Measurements from ENCODE around the gene HOTAIR. TPM values are rescaled to one million over a fixed set of nuclear protein-coding genes. Genes with fewer than 3 reads are reported as not detected.

The HOTAIR gene
- total RNA-seq, 4 donors from 2014 or later: 4.9 to 14.9 (median 9.7) TPM

DNA sequence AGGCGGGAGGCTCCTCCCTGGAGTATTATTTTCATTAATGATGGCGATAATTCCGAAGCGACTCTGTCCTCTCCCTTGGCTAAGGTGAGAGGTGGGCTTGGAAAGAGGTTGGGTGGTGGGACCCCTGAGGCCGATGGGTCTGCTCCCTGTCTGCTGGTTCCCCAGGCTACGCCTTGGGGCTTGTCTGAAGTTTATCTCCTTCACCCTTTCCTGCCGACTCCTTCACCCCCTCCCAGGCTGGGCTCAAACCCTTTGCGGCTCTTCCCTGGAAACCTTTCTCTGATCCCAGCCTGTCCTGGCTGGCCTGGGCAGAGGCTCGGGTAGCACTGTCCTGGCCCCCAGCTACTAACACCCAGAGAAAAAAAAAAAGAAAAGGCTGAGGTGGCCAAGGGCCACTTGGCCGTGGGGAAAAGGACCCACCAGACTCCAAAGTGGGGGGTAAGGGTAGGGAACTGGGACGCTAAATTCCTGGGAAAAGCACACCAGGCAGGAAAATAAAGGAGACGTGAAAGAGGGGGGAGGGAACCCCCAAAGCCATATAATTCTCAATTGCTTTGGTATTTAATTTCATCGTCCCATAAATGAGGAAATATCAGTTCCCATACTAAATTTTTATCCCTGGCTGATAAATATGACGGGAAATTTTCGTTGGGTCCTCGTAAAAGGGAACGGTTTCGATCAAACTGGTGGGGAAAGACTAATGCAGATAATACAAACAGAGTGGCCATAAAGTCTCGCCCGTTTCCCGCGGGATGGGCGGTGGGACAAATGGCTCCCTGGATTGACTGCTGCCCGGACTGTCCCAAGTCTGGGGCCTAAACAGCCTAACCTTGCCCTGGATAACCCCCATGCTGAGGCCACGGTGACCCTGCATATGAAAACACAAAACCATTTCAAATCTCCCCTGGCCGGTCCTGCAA is 8.2 kb upstream of the HOTAIR start:
- 7 to 16% methylated on average over 26 of the region's 26 CpGs for WGBS, 2 donors
- intact Hi-C loops (cut with DNase I; ENCODE audit: low total_unique reads): no loop called here
- no peak overlapping the region for H3K4me3 ChIP-seq (ENCODE audit: low read depth, poor library complexity, severe bottlenecking)
- no peak for DNase-seq (ENCODE audit: low spot score in 2 of 2)
- TF ChIP-seq, protein P1, sequence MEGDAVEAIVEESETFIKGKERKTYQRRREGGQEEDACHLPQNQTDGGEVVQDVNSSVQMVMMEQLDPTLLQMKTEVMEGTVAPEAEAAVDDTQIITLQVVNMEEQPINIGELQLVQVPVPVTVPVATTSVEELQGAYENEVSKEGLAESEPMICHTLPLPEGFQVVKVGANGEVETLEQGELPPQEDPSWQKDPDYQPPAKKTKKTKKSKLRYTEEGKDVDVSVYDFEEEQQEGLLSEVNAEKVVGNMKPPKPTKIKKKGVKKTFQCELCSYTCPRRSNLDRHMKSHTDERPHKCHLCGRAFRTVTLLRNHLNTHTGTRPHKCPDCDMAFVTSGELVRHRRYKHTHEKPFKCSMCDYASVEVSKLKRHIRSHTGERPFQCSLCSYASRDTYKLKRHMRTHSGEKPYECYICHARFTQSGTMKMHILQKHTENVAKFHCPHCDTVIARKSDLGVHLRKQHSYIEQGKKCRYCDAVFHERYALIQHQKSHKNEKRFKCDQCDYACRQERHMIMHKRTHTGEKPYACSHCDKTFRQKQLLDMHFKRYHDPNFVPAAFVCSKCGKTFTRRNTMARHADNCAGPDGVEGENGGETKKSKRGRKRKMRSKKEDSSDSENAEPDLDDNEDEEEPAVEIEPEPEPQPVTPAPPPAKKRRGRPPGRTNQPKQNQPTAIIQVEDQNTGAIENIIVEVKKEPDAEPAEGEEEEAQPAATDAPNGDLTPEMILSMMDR (IDR thresholded peaks at IDR 0.05): no peak
- no peak for TF ChIP-seq POLR2A (IDR thresholded peaks at IDR 0.05)

DNA sequence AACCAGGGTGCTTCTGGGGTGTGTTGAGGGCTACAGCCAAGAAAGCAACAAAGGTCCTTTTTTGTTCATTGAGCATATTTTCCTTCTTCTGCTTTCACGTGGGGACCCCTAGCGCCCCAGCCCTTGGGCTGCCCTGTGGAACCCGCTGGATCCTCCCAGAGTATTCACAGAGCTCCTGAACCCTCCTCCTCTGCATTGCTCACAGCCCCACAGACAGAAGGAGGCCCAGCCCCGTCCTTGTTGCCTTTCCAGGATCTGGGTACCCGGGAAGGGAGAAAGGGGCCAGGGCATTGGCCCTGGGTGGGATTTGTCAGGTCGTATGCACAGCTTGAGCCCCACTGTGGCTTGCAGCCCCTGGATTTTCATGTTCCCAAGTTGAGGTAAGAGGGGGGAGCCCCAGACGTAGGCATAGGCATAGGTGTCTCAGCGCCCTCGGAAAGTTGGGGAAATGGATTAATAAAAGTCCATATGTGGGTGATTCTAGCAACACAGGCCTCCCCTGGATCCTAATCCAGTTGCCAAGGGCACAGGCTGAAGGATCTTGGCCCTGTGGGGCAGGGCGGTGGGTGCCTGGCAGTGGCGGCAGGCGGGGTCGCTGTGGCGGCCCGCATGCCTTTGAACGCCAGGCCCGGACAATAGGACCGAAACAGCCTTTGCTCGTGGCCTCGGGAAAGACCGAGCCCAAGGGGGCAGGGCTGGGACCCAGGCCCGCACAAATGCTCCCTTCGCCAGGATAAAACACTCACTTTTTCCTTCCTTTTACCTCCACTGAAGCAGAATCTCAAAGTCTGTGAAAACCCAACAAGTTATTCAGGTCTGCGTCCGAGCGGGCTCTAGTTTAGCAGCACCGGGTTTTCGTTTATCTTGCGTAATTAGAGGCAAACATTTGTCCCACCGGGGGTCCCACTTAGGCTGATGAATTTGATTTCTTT is 7.1 kb upstream of the HOTAIR start:
- intact Hi-C loops (cut with DNase I; ENCODE audit: low total_unique reads): no loop called here
- WGBS, 2 donors: 10 to 13% methylated on average over 30 of the region's 30 CpGs
- peak overlapping the region; percentile 10 for H3K4me3 ChIP-seq (ENCODE audit: low read depth, poor library complexity, severe bottlenecking)
- no peak for TF ChIP-seq POLR2A (IDR thresholded peaks at IDR 0.05)
- TF ChIP-seq, protein P1 (IDR thresholded peaks at IDR 0.05): no peak
- DNase-seq (ENCODE audit: low spot score in 2 of 2): no peak

DNA sequence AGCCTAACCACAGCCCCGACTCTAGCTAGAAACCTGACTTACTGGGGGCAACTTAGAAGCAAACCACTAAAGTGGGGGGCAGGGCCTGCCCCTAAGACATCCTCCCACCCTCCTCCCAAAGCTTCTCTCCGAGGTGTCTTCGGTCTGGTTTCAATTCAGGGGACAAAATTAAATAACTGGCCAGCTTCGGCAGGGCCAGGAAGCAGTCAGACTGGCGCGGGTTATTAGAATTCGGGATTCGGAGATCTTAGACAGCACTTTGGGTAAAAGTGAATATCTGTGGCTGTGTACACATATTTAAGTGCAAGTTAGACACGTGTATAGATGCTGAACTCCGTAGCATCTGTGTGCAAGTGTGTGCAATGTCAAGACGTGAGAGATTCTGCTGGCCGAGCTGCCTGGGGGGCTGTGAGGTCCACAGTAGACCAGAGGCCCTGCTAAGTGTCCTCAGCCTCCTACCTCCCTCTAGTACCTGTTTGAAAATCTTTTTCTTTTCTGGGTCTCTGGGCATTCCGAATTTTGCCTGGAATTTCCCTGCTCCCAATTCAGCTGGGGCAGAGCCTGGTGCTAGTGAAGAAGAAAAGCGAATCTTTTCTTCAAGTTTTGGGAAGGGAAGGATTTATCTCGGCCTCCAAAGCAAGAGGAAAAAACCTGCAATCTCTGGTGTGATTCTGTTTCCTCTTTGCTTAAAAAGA is 6.2 kb upstream of the HOTAIR start:
- TF ChIP-seq POLR2A (IDR thresholded peaks at IDR 0.05): no peak
- TF ChIP-seq, protein P1 (IDR thresholded peaks at IDR 0.05): no peak
- intact Hi-C loops (cut with DNase I; ENCODE audit: low total_unique reads): no loop called here
- H3K4me3 ChIP-seq (ENCODE audit: low read depth, poor library complexity, severe bottlenecking): no peak overlapping the region
- no peak for DNase-seq (ENCODE audit: low spot score in 2 of 2)
- WGBS, 2 donors: 17 to 22% methylated on average over 15 of the region's 15 CpGs

DNA sequence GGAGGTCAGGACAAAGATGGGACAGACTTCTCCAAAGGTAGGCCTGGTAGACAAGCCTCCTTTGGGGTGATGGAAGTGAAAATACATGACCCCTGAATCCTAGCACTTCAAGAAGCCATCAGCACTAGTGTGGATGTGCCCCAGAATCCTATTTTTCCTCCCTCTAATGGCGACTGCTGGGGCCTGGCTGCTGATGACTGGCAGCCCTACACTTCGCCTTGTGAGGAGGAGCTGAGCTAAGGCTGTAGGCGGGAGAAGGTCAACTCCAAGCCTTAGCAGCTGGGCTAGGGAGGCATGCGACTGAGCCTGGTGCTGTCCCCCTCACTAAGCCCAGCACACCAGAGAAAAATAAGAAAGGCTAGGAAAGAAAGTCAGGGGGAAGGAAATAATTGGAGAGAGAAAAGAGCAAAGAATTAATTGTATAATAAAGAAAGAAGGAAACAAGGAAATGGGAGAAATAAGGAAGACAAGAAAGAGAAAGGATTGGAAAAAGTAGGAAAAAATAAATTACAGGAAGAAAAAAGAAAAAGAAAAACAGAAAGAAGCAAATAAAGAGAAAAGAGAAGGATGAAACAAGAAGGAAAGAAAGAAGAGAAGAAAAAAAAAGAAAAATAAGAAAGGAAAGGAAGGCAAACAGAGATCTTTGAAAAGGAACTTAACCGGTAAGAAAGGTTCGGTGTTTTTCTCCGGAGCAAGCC is 5.5 kb upstream of the HOTAIR start:
- DNase-seq (ENCODE audit: low spot score in 2 of 2): no peak
- TF ChIP-seq, protein P1 (IDR thresholded peaks at IDR 0.05): no peak
- TF ChIP-seq POLR2A (IDR thresholded peaks at IDR 0.05): no peak
- WGBS, 2 donors: 11 to 27% methylated on average over 6 to 7 of the region's 7 CpGs
- no peak overlapping the region for H3K4me3 ChIP-seq (ENCODE audit: low read depth, poor library complexity, severe bottlenecking)
- intact Hi-C loops (cut with DNase I; ENCODE audit: low total_unique reads): no loop called here
